Measurements from ENCODE around the gene IL31RA.

GRCh38 chr5:55829956-55830355, 21.2 kb upstream of the IL31RA start:
- TF ChIP-seq EZH2phosphoT487 (IDR thresholded peaks at IDR 0.05; ENCODE audit: borderline replicate concordance) (no peak), CTCF (conservative IDR thresholded peaks at IDR 0.05; ENCODE audit: low read length) (no peak)
